Measurements from ENCODE around the gene SDCBP2. TPM values are rescaled to one million over a fixed set of nuclear protein-coding genes. Genes with fewer than 3 reads are reported as not detected.

Gene SDCBP2
- total RNA-seq, 2 donors from 2014 or later = 4.0 to 7.3 TPM

DNA sequence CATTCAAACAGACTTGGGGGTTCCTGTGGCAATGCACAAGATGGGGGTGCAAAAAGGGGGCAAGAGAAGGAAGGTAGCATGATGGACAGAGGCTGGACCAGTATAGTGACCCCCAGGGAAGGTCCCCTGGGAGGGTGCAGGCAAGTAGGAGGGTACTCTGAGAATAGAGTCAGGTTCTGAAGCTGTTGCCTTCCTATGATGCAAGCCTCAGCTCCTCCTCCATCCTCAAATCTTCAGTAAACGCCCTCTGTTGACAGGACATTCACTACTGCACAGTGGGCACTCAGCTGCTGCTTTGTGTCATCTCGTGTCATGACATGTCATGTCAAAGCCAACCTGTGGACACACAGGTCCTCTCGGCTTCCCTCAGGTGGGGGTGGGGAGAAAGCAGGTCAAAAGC lies 5.8 kb upstream of the SDCBP2 start:
- Histone ChIP-seq H3K27ac (no peak overlapping the region), H3K9me3 (no peaks in the 10 kb centered on the region), H3K36me3 (no peaks in the 10 kb centered on the region), H3K27me3 (replicated peaks; ENCODE audit: insufficient read depth) (no peaks in the 10 kb centered on the region), H3K4me3 (no peak overlapping the region), H3K4me1 (replicated peaks) (peaks cover 8% of the 10 kb centered on the region)
- intact Hi-C loops (cut with DNase I) = no loop called here
- no peak for DNase-seq (ENCODE audit: low spot score)
- 47% methylated on average over 3 of the region's 3 CpGs for WGBS
- TF ChIP-seq POLR2A (IDR thresholded peaks at IDR 0.05) (no peak), POLR2AphosphoS5 (IDR thresholded peaks at IDR 0.05) (no peak), CTCF (IDR thresholded peaks at IDR 0.05) (no peak)

DNA sequence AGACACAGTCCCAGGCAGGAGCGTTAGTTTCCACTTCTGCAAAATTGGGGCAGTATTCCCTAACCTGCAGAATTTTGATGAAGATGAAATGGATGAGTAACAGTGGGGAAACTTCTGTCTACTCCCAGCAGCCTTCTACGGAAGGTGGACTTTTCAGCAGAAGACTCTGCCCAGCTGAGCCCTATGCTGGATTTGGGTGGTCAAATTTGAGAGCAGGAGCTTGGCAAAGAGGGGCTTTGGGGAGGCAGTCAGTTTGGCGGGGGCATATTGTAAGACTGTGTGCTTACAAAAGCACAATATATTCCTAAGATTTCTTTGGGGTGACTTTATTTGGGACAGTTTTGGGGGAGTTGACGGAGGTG lies 5.4 kb upstream of the SDCBP2 start:
- H3K4me1 ChIP-seq (replicated peaks) = peaks cover 8% of the 10 kb centered on the region
- no peak for TF ChIP-seq CTCF (IDR thresholded peaks at IDR 0.05)
- no peak for TF ChIP-seq POLR2AphosphoS5 (IDR thresholded peaks at IDR 0.05)
- TF ChIP-seq POLR2A (IDR thresholded peaks at IDR 0.05) = no peak
- no peak overlapping the region for H3K4me3 ChIP-seq
- 78% methylated on average over 4 of the region's 4 CpGs for WGBS
- H3K27ac ChIP-seq = no peak overlapping the region
- H3K9me3 ChIP-seq = no peaks in the 10 kb centered on the region
- H3K27me3 ChIP-seq (replicated peaks; ENCODE audit: insufficient read depth) = no peaks in the 10 kb centered on the region
- no peaks in the 10 kb centered on the region for H3K36me3 ChIP-seq
- no peak for DNase-seq (ENCODE audit: low spot score)
- intact Hi-C loops (cut with DNase I) = no loop called here

- Histone ChIP-seq H3K27ac (no peak overlapping the region), H3K4me3 (no peak overlapping the region), H3K36me3 (no peaks in the 10 kb centered on the region), H3K27me3 (replicated peaks; ENCODE audit: insufficient read depth) (no peaks in the 10 kb centered on the region), H3K4me1 (replicated peaks) (peaks cover 8% of the 10 kb centered on the region), H3K9me3 (no peaks in the 10 kb centered on the region)
- intact Hi-C loops (cut with DNase I) = no loop called here
- TF ChIP-seq POLR2A (IDR thresholded peaks at IDR 0.05) = no peak
- no peak for TF ChIP-seq POLR2AphosphoS5 (IDR thresholded peaks at IDR 0.05)
- no peak for TF ChIP-seq CTCF (IDR thresholded peaks at IDR 0.05)
- no peak for DNase-seq (ENCODE audit: low spot score)
- 84% methylated on average over 11 of the region's 11 CpGs for WGBS
These were observed 4.8 kb upstream of the SDCBP2 start for GRCh38 chr20:1333462-1334369.

DNA sequence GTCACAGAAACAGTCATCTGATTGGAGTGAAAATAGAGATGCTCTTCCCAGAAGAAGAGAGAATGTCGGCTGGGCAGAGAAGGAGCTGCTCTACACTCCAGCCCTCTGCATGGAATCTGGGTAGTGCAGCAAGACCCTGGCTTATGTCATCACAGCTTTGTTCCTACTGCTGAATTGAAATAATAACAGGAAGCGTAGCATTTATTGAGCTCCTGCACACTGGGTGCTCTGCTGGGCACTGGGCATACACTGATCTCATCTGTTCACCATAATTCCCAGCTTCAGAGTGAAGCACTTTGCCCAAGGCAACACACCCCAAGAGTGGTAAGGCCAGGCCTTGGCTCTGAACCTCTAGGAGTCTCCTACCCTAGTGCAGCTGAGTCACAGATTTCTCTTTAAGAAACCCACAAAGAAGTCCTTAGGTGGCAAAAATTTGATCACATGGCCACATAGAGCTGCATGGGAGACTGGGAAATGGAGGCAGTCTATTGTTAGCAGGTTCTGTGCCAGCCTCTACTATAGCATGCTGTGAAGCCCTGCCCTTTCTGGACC lies 3.9 kb upstream of the SDCBP2 start:
- Histone ChIP-seq H3K4me1 (replicated peaks) (peaks cover 8% of the 10 kb centered on the region), H3K9me3 (no peaks in the 10 kb centered on the region), H3K4me3 (no peak overlapping the region), H3K27me3 (replicated peaks; ENCODE audit: insufficient read depth) (no peaks in the 10 kb centered on the region), H3K36me3 (no peaks in the 10 kb centered on the region), H3K27ac (no peak overlapping the region)
- DNase-seq (ENCODE audit: low spot score) = no peak
- no peak for TF ChIP-seq POLR2AphosphoS5 (IDR thresholded peaks at IDR 0.05)
- no peak for TF ChIP-seq POLR2A (IDR thresholded peaks at IDR 0.05)
- TF ChIP-seq CTCF (IDR thresholded peaks at IDR 0.05) = no peak
- intact Hi-C loops (cut with DNase I) = no loop called here
- 96% methylated on average over 2 of the region's 2 CpGs for WGBS

Data from prostate gland (tissue), 2 donors.